Sigmoid colon (tissue), 7 donors: ENCODE measurements around the gene DIPK1C. TPM values are rescaled to one million over a fixed set of nuclear protein-coding genes. Genes with fewer than 3 reads are reported as not detected.
A peak's percentile ranks its signal among the peaks of the same experiment; 100 is the strongest.

ENCODE experiments used
- DNase-seq: peaks from one replicate; pipeline ENCODE4 v3.0.0-alpha.2; 2019
- H3K27ac ChIP-seq, 4 donors: fragments of 200-600 bp; sonication (generic); one replicate each; pipeline ENCODE4 v1.5.1; 2016 to 2019; ENCODE audit warnings: mild to moderate bottlenecking in 1 of 4
- H3K27me3 ChIP-seq, 3 donors: fragments of 200-600 bp; sonication (generic); one replicate each; pipeline ENCODE4 v1.5.1; 2019; ENCODE audit warnings: mild to moderate bottlenecking in 1 of 3
- H3K36me3 ChIP-seq, 4 donors: fragments of 200-600 bp; sonication (generic); one replicate each; pipeline ENCODE4 v1.5.1; 2016 to 2019
- H3K4me1 ChIP-seq, 4 donors: fragments of 200-600 bp; sonication (generic); one replicate each; pipeline ENCODE4 v1.5.1; 2017 to 2019
- H3K4me3 ChIP-seq, 4 donors: fragments of 200-600 bp; sonication (generic); one replicate each; pipeline ENCODE4 v1.5.1; 2017 to 2019; ENCODE audit warnings: mild to moderate bottlenecking in 2 of 4, moderate library complexity in 1 of 4
- H3K9me3 ChIP-seq, 4 donors: fragments of 200-600 bp in 3 of 4; sonication (generic) in 3 of 4; one replicate each; pipeline versions ENCODE4 v1.5.1 to v1.6.1; 2013 to 2019
- EP300 ChIP-seq, 4 donors: sonication (generic); formaldehyde crosslinking; IDR thresholded peaks; one replicate each; pipeline ENCODE4 v1.6.1; 2017; ENCODE audit warnings: antibody characterized with exemption in 4 of 4
- POLR2A ChIP-seq, 2 donors: fragments of 450-650 bp; IDR thresholded peaks; one replicate each; pipeline ENCODE4 v1.6.1; 2016; ENCODE audit warnings: antibody characterized with exemption in 2 of 2, mild to moderate bottlenecking in 2 of 2, moderate library complexity in 2 of 2
- POLR2AphosphoS5 ChIP-seq, 4 donors: sonication (generic); formaldehyde crosslinking; IDR thresholded peaks; one replicate each; pipeline ENCODE4 v1.6.1; 2017; ENCODE audit warnings: antibody characterized with exemption in 4 of 4
- WGBS, 2 donors: extraction: QIAGEN DNeasy Blood & Tissue Kit; methylation state at CpG; one replicate each; pipeline ENCODE4 v1.1.7; 2013; 5-methylcytosine and 5-hydroxymethylcytosine counted together
- intact Hi-C: fragments of 100-400 bp; cut with DNase I; formaldehyde crosslinking; loops from one replicate; pipeline ENCODE4 v1.15.1; 2023
- polyA plus RNA-seq, 3 donors: library from polyadenylated mRNA; stranded (reverse); fragments of 200-250 nt; gene quantifications; one replicate each; pipeline ENCODE4 v1.2.3, GENCODE V29; 2013
- total RNA-seq, 4 donors: library from RNA; depleted of rRNA; stranded (reverse); fragments of >200 nt; gene quantifications; one replicate each; pipeline ENCODE4 v1.1.0, GENCODE V29; 2016
- TF ChIP-seq, protein P1 (sequence below), 4 experiments: fragments of 450-650 bp in 3 of 4; fragments of 200-600 bp in 1 of 4; IDR thresholded peaks; one replicate each; pipeline ENCODE4 v1.5.1; 2016 to 2019; ENCODE audit warnings: antibody characterized with exemption in 4 of 4, mild to moderate bottlenecking in 3 of 4, moderate library complexity in 2 of 4
- donor health status: healthy with polysubstance abuse.
- donor health status: Bipolar disorder and iron deficiency.
- donor health status: healthy.

Gene DIPK1C
- total and polyA plus RNA-seq, 7 donors, result 0.48 to 1.1 (median 0.95) TPM; not detected in 3

DNA sequence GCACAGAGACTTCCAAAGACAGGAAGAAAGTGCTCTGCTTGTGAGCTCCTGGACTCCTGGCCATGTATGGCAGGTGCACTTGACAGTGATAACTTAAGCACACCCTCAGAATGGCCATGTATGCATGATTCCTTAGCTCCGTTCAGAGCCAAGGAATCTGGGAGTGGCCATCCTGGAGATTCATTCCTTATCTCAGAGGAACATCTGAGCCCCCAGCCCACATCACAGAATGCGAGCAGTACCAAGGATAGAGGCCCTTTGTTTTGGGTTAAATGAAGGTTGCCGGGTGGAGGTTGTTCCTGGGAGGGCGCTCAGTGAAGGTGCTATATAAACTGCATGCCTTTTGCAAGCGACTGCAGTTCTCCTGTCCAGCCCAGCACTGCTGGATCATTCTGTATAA, 26.9 kb downstream of the DIPK1C start:
- WGBS, 2 donors, result 60 to 83% methylated on average over 5 of the region's 5 CpGs
- H3K4me1 ChIP-seq, result no peaks in the 10 kb centered on the region
- no peak for DNase-seq
- H3K27me3 ChIP-seq, result no peaks in the 10 kb centered on the region
- no peaks in the 10 kb centered on the region for H3K36me3 ChIP-seq
- no peak overlapping the region for H3K27ac ChIP-seq
- no peaks in the 10 kb centered on the region for H3K9me3 ChIP-seq
- intact Hi-C loops, result no loop called here
- no peak overlapping the region for H3K4me3 ChIP-seq
- no peak for TF ChIP-seq EP300 (IDR thresholded peaks at IDR 0.05)
- no peak for TF ChIP-seq POLR2A (IDR thresholded peaks at IDR 0.05)
- TF ChIP-seq, protein P1, sequence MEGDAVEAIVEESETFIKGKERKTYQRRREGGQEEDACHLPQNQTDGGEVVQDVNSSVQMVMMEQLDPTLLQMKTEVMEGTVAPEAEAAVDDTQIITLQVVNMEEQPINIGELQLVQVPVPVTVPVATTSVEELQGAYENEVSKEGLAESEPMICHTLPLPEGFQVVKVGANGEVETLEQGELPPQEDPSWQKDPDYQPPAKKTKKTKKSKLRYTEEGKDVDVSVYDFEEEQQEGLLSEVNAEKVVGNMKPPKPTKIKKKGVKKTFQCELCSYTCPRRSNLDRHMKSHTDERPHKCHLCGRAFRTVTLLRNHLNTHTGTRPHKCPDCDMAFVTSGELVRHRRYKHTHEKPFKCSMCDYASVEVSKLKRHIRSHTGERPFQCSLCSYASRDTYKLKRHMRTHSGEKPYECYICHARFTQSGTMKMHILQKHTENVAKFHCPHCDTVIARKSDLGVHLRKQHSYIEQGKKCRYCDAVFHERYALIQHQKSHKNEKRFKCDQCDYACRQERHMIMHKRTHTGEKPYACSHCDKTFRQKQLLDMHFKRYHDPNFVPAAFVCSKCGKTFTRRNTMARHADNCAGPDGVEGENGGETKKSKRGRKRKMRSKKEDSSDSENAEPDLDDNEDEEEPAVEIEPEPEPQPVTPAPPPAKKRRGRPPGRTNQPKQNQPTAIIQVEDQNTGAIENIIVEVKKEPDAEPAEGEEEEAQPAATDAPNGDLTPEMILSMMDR (IDR thresholded peaks at IDR 0.05), result no peak
- no peak for TF ChIP-seq POLR2AphosphoS5 (IDR thresholded peaks at IDR 0.05)

DNA sequence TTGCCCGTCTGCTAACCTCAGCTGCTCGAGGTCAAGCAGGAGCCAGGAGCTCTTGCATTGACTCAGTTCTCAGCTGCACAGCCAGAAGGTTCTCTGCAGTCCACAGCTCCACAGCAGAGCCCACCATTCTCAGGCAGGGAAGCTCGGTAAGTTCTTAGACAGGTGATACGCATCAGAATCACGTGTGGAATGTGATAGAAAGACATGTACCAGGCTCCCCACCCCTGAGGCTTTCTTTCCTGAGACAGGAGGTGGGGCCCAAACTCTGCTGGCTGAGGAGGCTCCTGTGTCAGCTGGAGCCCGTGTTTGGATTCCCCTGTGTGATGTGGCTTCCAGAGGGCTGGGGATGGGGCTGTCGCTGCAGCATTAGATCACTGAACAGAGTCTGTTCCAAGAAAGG, 28.0 kb downstream of the DIPK1C start:
- Histone ChIP-seq H3K9me3 (no peaks in the 10 kb centered on the region), H3K4me1 (no peaks in the 10 kb centered on the region), H3K36me3 (no peaks in the 10 kb centered on the region), H3K27me3 (no peaks in the 10 kb centered on the region), H3K27ac (no peak overlapping the region), H3K4me3 (no peak overlapping the region)
- intact Hi-C loops, result no loop called here
- DNase-seq, result no peak
- 69 to 72% methylated on average over 7 of the region's 7 CpGs for WGBS, 2 donors
- TF ChIP-seq EP300 (IDR thresholded peaks at IDR 0.05) (no peak), POLR2A (IDR thresholded peaks at IDR 0.05) (no peak), POLR2AphosphoS5 (IDR thresholded peaks at IDR 0.05) (no peak)
- TF ChIP-seq, protein P1 (IDR thresholded peaks at IDR 0.05), result no peak

DNA sequence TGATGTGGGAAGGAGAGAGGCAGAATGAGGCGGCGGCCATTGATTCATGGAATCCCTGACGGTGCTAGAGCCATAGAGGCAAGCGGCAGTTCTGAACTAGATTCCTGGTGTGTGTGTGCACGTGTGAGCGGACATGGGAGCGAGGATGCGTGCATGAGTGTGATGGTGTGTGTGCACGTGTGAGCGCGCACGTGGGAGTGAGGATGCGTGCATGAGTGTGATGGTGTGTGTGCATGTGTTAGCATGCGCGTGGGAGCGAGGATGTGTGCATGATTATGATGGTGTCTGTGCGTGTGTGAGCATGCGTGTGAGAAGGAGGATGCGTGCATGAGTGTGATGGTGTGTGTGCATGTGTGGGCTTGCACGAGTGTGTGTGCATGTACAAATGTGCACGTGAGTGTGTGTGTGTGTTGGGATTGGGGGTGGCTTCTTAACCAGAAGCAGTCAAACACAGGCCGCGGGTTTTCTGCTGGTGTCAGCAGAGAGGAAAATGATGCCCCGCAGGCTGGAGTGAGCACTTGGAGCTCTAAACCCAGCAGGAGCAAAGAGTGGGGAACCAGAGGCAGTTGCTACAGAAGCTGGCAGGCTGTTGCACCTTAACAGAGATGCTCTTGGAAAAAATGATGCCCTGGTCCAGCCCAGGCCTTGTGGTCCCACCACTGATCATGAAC, 29.5 kb downstream of the DIPK1C start:
- Histone ChIP-seq H3K9me3 (no peaks in the 10 kb centered on the region), H3K4me1 (no peaks in the 10 kb centered on the region), H3K27me3 (no peaks in the 10 kb centered on the region), H3K36me3 (no peaks in the 10 kb centered on the region), H3K27ac (no peak overlapping the region), H3K4me3 (no peak overlapping the region)
- TF ChIP-seq, protein P1 (IDR thresholded peaks at IDR 0.05), result no peak
- no peak for TF ChIP-seq POLR2AphosphoS5 (IDR thresholded peaks at IDR 0.05)
- no peak for TF ChIP-seq POLR2A (IDR thresholded peaks at IDR 0.05)
- TF ChIP-seq EP300 (IDR thresholded peaks at IDR 0.05), result no peak
- no peak for DNase-seq
- WGBS, 2 donors, result 95 to 96% methylated on average over 24 of the region's 24 CpGs
- intact Hi-C loops, result no loop called here

DNA sequence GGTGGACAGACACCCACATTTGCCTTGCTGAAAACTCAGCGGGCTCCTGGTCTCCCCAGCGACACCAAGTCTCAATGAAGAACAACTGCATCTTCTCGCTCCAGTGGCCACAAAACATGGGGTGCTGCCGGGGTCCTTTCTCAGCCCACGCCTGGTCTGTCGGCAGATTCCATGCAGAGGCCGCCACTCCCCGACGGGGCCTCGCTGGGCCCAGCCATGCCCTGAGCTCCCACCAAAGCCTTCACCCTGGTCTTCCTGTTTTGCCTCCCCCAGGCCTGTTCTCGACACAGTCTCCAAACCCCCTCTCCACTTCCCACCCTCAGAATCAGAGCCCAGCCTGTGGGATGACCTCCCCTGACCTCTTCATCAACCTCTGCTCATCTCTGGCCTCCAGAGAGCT, 31.2 kb downstream of the DIPK1C start:
- no peak overlapping the region for H3K4me3 ChIP-seq
- H3K36me3 ChIP-seq, result no peaks in the 10 kb centered on the region
- peaks cover 0 to 2% (median 1%) of the 10 kb centered on the region in 4 donors for H3K4me1 ChIP-seq
- intact Hi-C loops, result no loop called here
- H3K9me3 ChIP-seq, result no peaks in the 10 kb centered on the region
- DNase-seq, result peak; percentile 59
- 94 to 97% methylated on average over 11 of the region's 11 CpGs for WGBS, 2 donors
- no peaks in the 10 kb centered on the region for H3K27me3 ChIP-seq
- H3K27ac ChIP-seq, result no peak overlapping the region
- TF ChIP-seq EP300 (IDR thresholded peaks at IDR 0.05) (no peak), POLR2A (IDR thresholded peaks at IDR 0.05) (no peak), POLR2AphosphoS5 (IDR thresholded peaks at IDR 0.05) (no peak)
- TF ChIP-seq, protein P1 (IDR thresholded peaks at IDR 0.05), result no peak

DNA sequence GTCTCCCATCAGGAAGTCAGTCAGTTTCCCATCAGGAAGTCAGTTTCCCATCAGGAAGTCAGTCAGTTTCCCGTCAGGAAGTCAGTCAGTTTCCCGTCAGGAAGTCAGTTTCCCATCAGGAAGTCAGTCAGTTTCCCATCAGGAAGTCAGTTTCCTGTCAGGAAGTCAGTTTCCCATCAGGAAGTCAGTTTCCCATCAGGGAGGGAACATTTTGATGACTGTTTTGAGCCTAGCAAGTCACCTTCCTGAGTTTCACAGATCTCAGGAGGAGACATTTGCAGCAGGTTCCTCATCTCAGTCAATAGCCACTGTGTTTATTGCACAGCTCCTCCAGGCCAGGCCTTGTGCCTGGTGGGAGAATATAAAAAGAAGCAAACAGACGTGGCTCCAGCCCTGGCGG, 31.9 kb downstream of the DIPK1C start:
- 86 to 87% methylated on average over 4 of the region's 4 CpGs for WGBS, 2 donors
- TF ChIP-seq POLR2A (IDR thresholded peaks at IDR 0.05) (no peak), POLR2AphosphoS5 (IDR thresholded peaks at IDR 0.05) (no peak), EP300 (IDR thresholded peaks at IDR 0.05) (no peak)
- TF ChIP-seq, protein P1 (IDR thresholded peaks at IDR 0.05), result no peak
- no peaks in the 10 kb centered on the region for H3K9me3 ChIP-seq
- peaks cover 0 to 6% (median 4%) of the 10 kb centered on the region in 4 donors for H3K4me1 ChIP-seq
- DNase-seq, result no peak
- no peak overlapping the region for H3K27ac ChIP-seq
- no peaks in the 10 kb centered on the region for H3K27me3 ChIP-seq
- no peaks in the 10 kb centered on the region for H3K36me3 ChIP-seq
- H3K4me3 ChIP-seq, result no peak overlapping the region
- intact Hi-C loops, result no loop called here
